ENCODE data around the gene SF3A2.
"Not testable (repeated sequence)": the region's sequence is repeated elsewhere in the genome, so short reads cannot be mapped to it uniquely, and the experiment has no call there.

SF3A2 gene

GRCh38 chr19:2274931-2275535 is 38.4 kb downstream of the SF3A2 start:
- DNase-seq (ENCODE audit: low read depth): no peak

GRCh38 chr19:2275588-2276428 is 39.2 kb downstream of the SF3A2 start:
- DNase-seq (ENCODE audit: low read depth): no peak

- no peak for DNase-seq (ENCODE audit: low read depth)
These were observed 39.9 kb downstream of the SF3A2 start for GRCh38 chr19:2276429-2276986.

GRCh38 chr19:2277138-2277537 is 40.5 kb downstream of the SF3A2 start:
- DNase-seq (ENCODE audit: low read depth): no peak

- no peak for DNase-seq (ENCODE audit: low read depth)
These were observed 42.0 kb downstream of the SF3A2 start for GRCh38 chr19:2278459-2279158.

- no peak for DNase-seq (ENCODE audit: low read depth)
These were observed 44.1 kb downstream of the SF3A2 start for GRCh38 chr19:2280633-2281264.

GRCh38 chr19:2281265-2282061 is 44.8 kb downstream of the SF3A2 start:
- not testable (repeated sequence) for DNase-seq (ENCODE audit: low read depth)

GRCh38 chr19:2282062-2282861 is 45.6 kb downstream of the SF3A2 start, which contains the start of gene PEAK3:
Gene PEAK3 (minus strand): TSS chr19:2282175. CDS start chr19:2280931, 1,244 bp downstream.
- DNase-seq (ENCODE audit: low read depth): no peak

- no peak for DNase-seq (ENCODE audit: low read depth)
These were observed 46.2 kb downstream of the SF3A2 start for GRCh38 chr19:2282862-2283237.

- no peak for DNase-seq (ENCODE audit: low read depth)
These were observed 47.3 kb downstream of the SF3A2 start for GRCh38 chr19:2283835-2284507.

- DNase-seq (ENCODE audit: low read depth): no peak
These were observed 49.9 kb downstream of the SF3A2 start for GRCh38 chr19:2286402-2287140.

- no peak for DNase-seq (ENCODE audit: low read depth)
These were observed 51.1 kb downstream of the SF3A2 start for GRCh38 chr19:2287585-2288337.

- DNase-seq (ENCODE audit: low read depth): no peak
These were observed 51.8 kb downstream of the SF3A2 start for GRCh38 chr19:2288338-2288817.

- DNase-seq (ENCODE audit: low read depth): no peak
These were observed 52.4 kb downstream of the SF3A2 start for GRCh38 chr19:2288818-2289713.

- peak; percentile 48 for DNase-seq (ENCODE audit: low read depth)
These were observed 53.3 kb downstream of the SF3A2 start for GRCh38 chr19:2289714-2290435.

- no peak for DNase-seq (ENCODE audit: low read depth)
These were observed 54.0 kb downstream of the SF3A2 start for GRCh38 chr19:2290441-2291184.
